Measurements from ENCODE around the gene HEMGN.

HEMGN gene

DNA sequence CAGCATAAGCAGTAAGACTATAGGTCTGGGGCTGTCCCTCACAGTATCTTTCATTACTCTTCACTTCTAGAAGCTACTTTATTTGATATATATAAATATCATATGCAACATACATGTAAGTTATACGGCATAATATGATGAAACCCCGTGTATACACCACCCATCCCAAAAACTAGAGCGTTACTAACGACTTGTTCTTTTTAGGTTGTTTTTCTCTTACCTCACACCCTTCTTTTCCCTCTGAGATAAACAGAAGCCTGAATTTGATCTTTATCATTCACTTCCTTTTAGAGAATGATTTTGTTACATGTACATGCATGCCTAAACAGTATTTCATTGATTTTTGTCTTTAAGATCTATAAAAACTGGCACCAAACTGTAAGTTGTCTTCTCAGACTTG, 19.4 kb downstream of the HEMGN start:
- ATAC-seq (ENCODE audit: insufficient read depth, low read depth) (no peak), DNase-seq (no peak)
- Histone ChIP-seq H3K4me1 (ENCODE audit: insufficient read depth, low read length) (peaks cover 43% of the 10 kb centered on the region), H3K9me3 (ENCODE audit: insufficient read depth, low read length, severe bottlenecking) (no peaks in the 10 kb centered on the region), H3K9ac (ENCODE audit: low read depth, low read length) (peak overlapping the region; percentile 25; the same call in 1 of the 2 replicates), H3K4me3 (ENCODE audit: low read depth in 1 of 2, low read length in 2 of 2) (no peak overlapping the region), H3K27me3 (ENCODE audit: insufficient read depth, low read length, poor library complexity) (no peaks in the 10 kb centered on the region), H2AFZ (ENCODE audit: low read depth, low read length) (no peak overlapping the region), H3K27ac (ENCODE audit: low read length) (no peak overlapping the region), H3K36me3 (ENCODE audit: insufficient read depth, low read length) (peaks cover 6% of the 10 kb centered on the region; the same call in 1 of the 2 replicates), H4K20me1 (ENCODE audit: insufficient read depth, low read length) (no peaks in the 10 kb centered on the region), H3K79me2 (ENCODE audit: insufficient read depth, low read length) (peaks cover 38% of the 10 kb centered on the region), H3K4me2 (ENCODE audit: insufficient read depth, low read length) (no peak overlapping the region)
- TF ChIP-seq EZH2 (IDR thresholded peaks at IDR 0.05; ENCODE audit: borderline replicate concordance, low read depth, low read length, severe bottlenecking), result no peak
- TF ChIP-seq, protein P1, sequence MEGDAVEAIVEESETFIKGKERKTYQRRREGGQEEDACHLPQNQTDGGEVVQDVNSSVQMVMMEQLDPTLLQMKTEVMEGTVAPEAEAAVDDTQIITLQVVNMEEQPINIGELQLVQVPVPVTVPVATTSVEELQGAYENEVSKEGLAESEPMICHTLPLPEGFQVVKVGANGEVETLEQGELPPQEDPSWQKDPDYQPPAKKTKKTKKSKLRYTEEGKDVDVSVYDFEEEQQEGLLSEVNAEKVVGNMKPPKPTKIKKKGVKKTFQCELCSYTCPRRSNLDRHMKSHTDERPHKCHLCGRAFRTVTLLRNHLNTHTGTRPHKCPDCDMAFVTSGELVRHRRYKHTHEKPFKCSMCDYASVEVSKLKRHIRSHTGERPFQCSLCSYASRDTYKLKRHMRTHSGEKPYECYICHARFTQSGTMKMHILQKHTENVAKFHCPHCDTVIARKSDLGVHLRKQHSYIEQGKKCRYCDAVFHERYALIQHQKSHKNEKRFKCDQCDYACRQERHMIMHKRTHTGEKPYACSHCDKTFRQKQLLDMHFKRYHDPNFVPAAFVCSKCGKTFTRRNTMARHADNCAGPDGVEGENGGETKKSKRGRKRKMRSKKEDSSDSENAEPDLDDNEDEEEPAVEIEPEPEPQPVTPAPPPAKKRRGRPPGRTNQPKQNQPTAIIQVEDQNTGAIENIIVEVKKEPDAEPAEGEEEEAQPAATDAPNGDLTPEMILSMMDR (IDR thresholded peaks at IDR 0.05; ENCODE audit: borderline replicate concordance, extremely low read depth, low read length, poor library complexity, severe bottlenecking), result no peak

DNA sequence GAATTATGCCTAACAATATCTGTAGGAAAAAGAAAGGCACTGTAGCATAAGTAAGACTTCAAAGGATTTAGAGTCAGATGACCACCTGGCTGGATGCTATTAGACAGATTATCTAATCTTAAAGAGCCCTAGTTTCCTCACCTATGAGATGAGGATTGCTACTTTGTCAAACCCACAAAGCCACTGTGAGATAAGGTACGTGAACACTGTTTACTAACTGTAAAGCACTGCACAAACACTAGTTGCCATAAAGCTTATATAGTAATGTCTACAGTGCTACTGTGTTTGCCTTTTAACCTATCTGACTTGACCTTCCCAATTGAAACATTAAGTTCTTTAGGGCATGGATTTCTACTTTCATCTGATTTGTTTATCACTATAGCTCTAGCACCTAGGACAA, 26.0 kb downstream of the HEMGN start:
- Histone ChIP-seq H2AFZ (ENCODE audit: low read depth, low read length) (no peak overlapping the region), H3K27ac (ENCODE audit: low read length) (no peak overlapping the region), H3K9me3 (ENCODE audit: insufficient read depth, low read length, severe bottlenecking) (no peaks in the 10 kb centered on the region), H4K20me1 (ENCODE audit: insufficient read depth, low read length) (peaks cover 4% of the 10 kb centered on the region; the same call in 1 of the 2 replicates), H3K4me1 (ENCODE audit: insufficient read depth, low read length) (peaks cover 10% of the 10 kb centered on the region), H3K27me3 (ENCODE audit: insufficient read depth, low read length, poor library complexity) (no peaks in the 10 kb centered on the region), H3K36me3 (ENCODE audit: insufficient read depth, low read length) (peaks cover 58% of the 10 kb centered on the region), H3K9ac (ENCODE audit: low read depth, low read length) (no peak overlapping the region), H3K4me3 (ENCODE audit: low read depth in 1 of 2, low read length in 2 of 2) (no peak overlapping the region), H3K4me2 (ENCODE audit: insufficient read depth, low read length) (no peak overlapping the region), H3K79me2 (ENCODE audit: insufficient read depth, low read length) (peaks cover 7% of the 10 kb centered on the region; the same call in 1 of the 2 replicates)
- DNase-seq (no peak), ATAC-seq (ENCODE audit: insufficient read depth, low read depth) (no peak)
- no peak for TF ChIP-seq EZH2 (IDR thresholded peaks at IDR 0.05; ENCODE audit: borderline replicate concordance, low read depth, low read length, severe bottlenecking)
- TF ChIP-seq, protein P1 (IDR thresholded peaks at IDR 0.05; ENCODE audit: borderline replicate concordance, extremely low read depth, low read length, poor library complexity, severe bottlenecking), result no peak

DNA sequence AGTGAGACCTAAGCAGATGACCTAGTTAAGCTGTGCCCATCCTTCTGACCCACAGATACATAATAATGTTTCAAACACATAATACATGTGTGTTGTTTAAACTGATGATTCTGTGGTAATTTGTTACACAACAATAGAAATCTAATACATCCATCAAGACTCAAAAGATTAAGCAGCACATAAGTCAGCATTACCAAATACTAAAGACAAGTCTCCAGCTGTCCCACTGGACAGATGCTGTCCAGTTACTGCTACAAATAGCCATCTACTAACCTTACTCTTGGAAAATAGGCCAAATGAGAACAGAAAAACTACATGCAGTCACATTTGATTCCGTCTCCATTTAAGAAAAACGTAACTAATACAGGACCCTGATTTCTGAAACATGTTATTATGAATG, 26.4 kb downstream of the HEMGN start:
- no peak overlapping the region for H3K9ac ChIP-seq (ENCODE audit: low read depth, low read length)
- no peaks in the 10 kb centered on the region for H3K9me3 ChIP-seq (ENCODE audit: insufficient read depth, low read length, severe bottlenecking)
- no peak overlapping the region for H2AFZ ChIP-seq (ENCODE audit: low read depth, low read length)
- peaks cover 4% of the 10 kb centered on the region; the same call in 1 of the 2 replicates for H4K20me1 ChIP-seq (ENCODE audit: insufficient read depth, low read length)
- no peak for TF ChIP-seq EZH2 (IDR thresholded peaks at IDR 0.05; ENCODE audit: borderline replicate concordance, low read depth, low read length, severe bottlenecking)
- TF ChIP-seq, protein P1 (IDR thresholded peaks at IDR 0.05; ENCODE audit: borderline replicate concordance, extremely low read depth, low read length, poor library complexity, severe bottlenecking), result no peak
- H3K4me3 ChIP-seq (ENCODE audit: low read depth in 1 of 2, low read length in 2 of 2), result no peak overlapping the region
- DNase-seq (no peak), ATAC-seq (ENCODE audit: insufficient read depth, low read depth) (no peak)
- no peaks in the 10 kb centered on the region for H3K27me3 ChIP-seq (ENCODE audit: insufficient read depth, low read length, poor library complexity)
- H3K36me3 ChIP-seq (ENCODE audit: insufficient read depth, low read length), result peaks cover 58% of the 10 kb centered on the region
- H3K4me1 ChIP-seq (ENCODE audit: insufficient read depth, low read length), result peaks cover 15% of the 10 kb centered on the region
- H3K79me2 ChIP-seq (ENCODE audit: insufficient read depth, low read length), result peaks cover 5% of the 10 kb centered on the region; the same call in 1 of the 2 replicates
- H3K27ac ChIP-seq (ENCODE audit: low read length), result no peak overlapping the region
- H3K4me2 ChIP-seq (ENCODE audit: insufficient read depth, low read length), result no peak overlapping the region

Data from DND-41 (cell line).